OCI-LY1 (cell line): ENCODE results near the gene HUNK.
A peak's percentile ranks its signal among the peaks of the same experiment; 100 is the strongest.
"Not testable (repeated sequence)": the region's sequence is repeated elsewhere in the genome, so short reads cannot be mapped to it uniquely, and the experiment has no call there.

Source experiments
- H2AFZ ChIP-seq: fragments of 200-600 bp; sonication (generic), shearing (Covaris generic); 2 replicates; pipeline ENCODE4 v1.6.0; 2014; ENCODE audit warnings: antibody characterized with exemption, mild to moderate bottlenecking, low read length
- H3F3A ChIP-seq: fragments of 200-600 bp; sonication (generic), shearing (Covaris generic); 2 replicates; pipeline ENCODE4 v1.6.0; 2014; ENCODE audit warnings: mild to moderate bottlenecking, antibody characterized with exemption, low read length, moderate library complexity; ENCODE audit not compliant: insufficient read depth
- H3K27ac ChIP-seq: fragments of 200-600 bp; sonication (generic); 2 replicates; pipeline ENCODE4 v1.5.1; 2014; ENCODE audit warnings: low read length, mixed run types, mild to moderate bottlenecking, low read depth; ENCODE audit not compliant: poor library complexity, severe bottlenecking
- H3K27me3 ChIP-seq: fragments of 200-600 bp; sonication (generic); 2 replicates; pipeline ENCODE4 v1.6.0; 2014; ENCODE audit warnings: antibody characterized with exemption, mild to moderate bottlenecking, low read length, moderate library complexity; ENCODE audit not compliant: insufficient read depth
- H3K36me3 ChIP-seq: fragments of 200-600 bp; sonication (generic); 2 replicates; pipeline ENCODE4 v1.6.1; 2014; ENCODE audit warnings: mild to moderate bottlenecking, antibody characterized with exemption, low read length, moderate library complexity, mixed read lengths; ENCODE audit not compliant: insufficient read depth
- H3K4me1 ChIP-seq: fragments of 200-600 bp; sonication (generic); 2 replicates; pipeline ENCODE4 v1.5.1; 2014; ENCODE audit warnings: mild to moderate bottlenecking, low read length, moderate library complexity; ENCODE audit not compliant: insufficient read depth, severe bottlenecking
- H3K4me2 ChIP-seq: fragments of 200-600 bp; sonication (generic), shearing (Covaris generic); 2 replicates; pipeline ENCODE4 v1.6.1; 2014; ENCODE audit warnings: low read length
- H3K4me3 ChIP-seq: fragments of 200-600 bp; sonication (generic); 2 replicates; pipeline ENCODE4 v1.5.1; 2014; ENCODE audit warnings: low read length, low read depth, mild to moderate bottlenecking, mixed read lengths; ENCODE audit not compliant: poor library complexity, severe bottlenecking
- H3K79me2 ChIP-seq: fragments of 200-600 bp; shearing (Covaris generic); 2 replicates; pipeline ENCODE4 v1.6.1; 2016; ENCODE audit warnings: mixed run types, low read length, mixed read lengths; ENCODE audit not compliant: insufficient read depth
- H3K9ac ChIP-seq: fragments of 200-600 bp; sonication (generic), shearing (Covaris generic); 2 replicates; pipeline ENCODE4 v1.6.1; 2014; ENCODE audit warnings: mild to moderate bottlenecking, low read length, mixed read lengths
- H3K9me2 ChIP-seq: fragments of 200-600 bp; sonication (generic), shearing (Covaris generic); 2 replicates; pipeline ENCODE4 v1.6.1; 2014; ENCODE audit warnings: low read depth, mild to moderate bottlenecking, low read length, mixed read lengths
- H3K9me3 ChIP-seq: fragments of 200-600 bp; shearing (Covaris generic); 2 replicates; pipeline ENCODE4 v1.6.1; 2014; ENCODE audit warnings: low read length, mixed read lengths
- H4K20me1 ChIP-seq: fragments of 200-600 bp; sonication (generic), shearing (Covaris generic); 2 replicates; pipeline ENCODE4 v1.6.0; 2016; ENCODE audit warnings: mild to moderate bottlenecking, low read length; ENCODE audit not compliant: insufficient read depth
- CTCF ChIP-seq: fragments of 200-600 bp; sonication (generic), shearing (Covaris generic); IDR thresholded peaks from 2 replicates; pipeline ENCODE4 v1.5.1; 2017; ENCODE audit warnings: mild to moderate bottlenecking, antibody characterized with exemption, low read length, moderate library complexity, mixed read lengths
- EZH2 ChIP-seq: fragments of 200-600 bp; sonication (generic), shearing (Covaris generic); IDR thresholded peaks from 2 replicates; pipeline ENCODE4 v1.8.0; 2017; ENCODE audit warnings: borderline replicate concordance, mixed run types, mild to moderate bottlenecking, antibody characterized with exemption, low read length, moderate library complexity, mixed read lengths

The HUNK gene

GRCh38 chr21:31870472-31871193 is 2.2 kb upstream of the HUNK start:
- no peak overlapping the region for H3K9ac ChIP-seq
- H3K4me2 ChIP-seq, result no peak overlapping the region
- no peak overlapping the region for H3K4me3 ChIP-seq
- no peak overlapping the region for H3K27ac ChIP-seq
- H3K27me3 ChIP-seq, result peaks cover 4% of the 10 kb centered on the region; the same call in 1 of the 2 replicates
- H3K4me1 ChIP-seq, result no peaks in the 10 kb centered on the region
- no peaks in the 10 kb centered on the region for H3K9me2 ChIP-seq
- no peaks in the 10 kb centered on the region for H3K79me2 ChIP-seq
- no peak overlapping the region for H2AFZ ChIP-seq
- H3K36me3 ChIP-seq, result no peaks in the 10 kb centered on the region
- no peaks in the 10 kb centered on the region for H3K9me3 ChIP-seq
- no peaks in the 10 kb centered on the region for H4K20me1 ChIP-seq
- H3F3A ChIP-seq, result no peaks in the 10 kb centered on the region
- TF ChIP-seq CTCF, result no peak

DNA sequence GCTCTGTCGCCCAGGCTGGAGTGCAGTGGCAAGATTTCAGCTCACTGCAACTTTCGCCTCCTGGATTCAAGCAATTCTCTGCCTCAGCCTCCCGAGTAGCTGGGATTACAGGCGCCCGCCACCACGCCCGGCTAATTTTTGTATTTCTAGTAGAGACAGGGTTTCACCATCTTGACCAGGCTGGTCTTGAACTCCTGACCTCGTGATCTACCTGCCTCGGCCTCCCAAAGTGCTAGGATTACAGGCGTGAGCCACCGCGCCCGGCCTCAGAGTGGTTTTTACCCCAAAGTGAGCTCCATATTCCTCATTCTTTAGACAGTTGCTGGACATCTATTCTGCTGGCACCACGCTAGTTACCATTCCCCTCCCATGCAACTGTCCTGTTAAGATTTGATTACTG is 1.4 kb upstream of the HUNK start:
- not testable (repeated sequence) for H2AFZ ChIP-seq, H4K20me1 ChIP-seq, H3K9me2 ChIP-seq, H3K27ac ChIP-seq, H3K4me1 ChIP-seq, H3K27me3 ChIP-seq, H3K4me2 ChIP-seq, H3K79me2 ChIP-seq, H3F3A ChIP-seq, H3K4me3 ChIP-seq, H3K36me3 ChIP-seq, H3K9me3 ChIP-seq, H3K9ac ChIP-seq

- no peak overlapping the region for H3K9ac ChIP-seq
- TF ChIP-seq EZH2 (no peak), CTCF (no peak)
- no peak overlapping the region for H3K27ac ChIP-seq
- no peak overlapping the region for H3K4me2 ChIP-seq
- no peak overlapping the region for H3K4me3 ChIP-seq
- no peaks in the 10 kb centered on the region for H3K9me2 ChIP-seq
- H4K20me1 ChIP-seq, result no peaks in the 10 kb centered on the region
- no peak overlapping the region for H2AFZ ChIP-seq
- no peaks in the 10 kb centered on the region for H3K79me2 ChIP-seq
- no peaks in the 10 kb centered on the region for H3K9me3 ChIP-seq
- H3K36me3 ChIP-seq, result no peaks in the 10 kb centered on the region
- no peaks in the 10 kb centered on the region for H3F3A ChIP-seq
- H3K27me3 ChIP-seq, result peaks cover 4% of the 10 kb centered on the region; the same call in 1 of the 2 replicates
- no peaks in the 10 kb centered on the region for H3K4me1 ChIP-seq
Measured at GRCh38 chr21:31872072-31872451, 758 bp upstream of the HUNK start.

DNA sequence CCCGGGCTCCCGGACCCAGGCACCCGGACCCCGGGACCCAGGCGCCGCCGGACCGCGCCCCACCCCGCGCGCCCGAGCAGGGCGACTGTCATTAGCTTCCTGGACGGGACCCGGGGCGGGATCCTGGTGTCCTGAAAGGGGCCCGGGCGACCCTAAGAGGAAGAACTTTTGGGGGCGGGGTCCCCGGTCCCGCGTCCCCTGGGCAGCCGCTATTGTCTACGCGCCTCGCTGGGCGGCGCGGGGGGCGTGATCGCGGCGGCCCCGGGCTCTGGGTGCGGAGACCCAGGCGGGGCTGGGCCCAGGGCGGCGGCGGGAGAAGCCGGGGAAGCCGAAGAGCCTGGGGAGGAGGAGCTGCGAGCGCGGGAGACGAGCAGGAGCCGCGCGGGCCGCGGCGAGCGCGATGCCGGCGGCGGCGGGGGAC is 465 bp downstream of the HUNK start:
- no peak overlapping the region for H3K27ac ChIP-seq
- H3K4me3 ChIP-seq, result peak overlapping the region; percentile 34
- H3K4me2 ChIP-seq, result peak overlapping the region; percentile 43
- no peak overlapping the region for H3K9ac ChIP-seq
- no peak overlapping the region for H2AFZ ChIP-seq
- TF ChIP-seq CTCF, result no peak
- TF ChIP-seq EZH2, result no peak
- H4K20me1 ChIP-seq, result no peaks in the 10 kb centered on the region
- peaks cover 4% of the 10 kb centered on the region; the same call in 1 of the 2 replicates for H3K27me3 ChIP-seq
- no peaks in the 10 kb centered on the region for H3K9me2 ChIP-seq
- no peaks in the 10 kb centered on the region for H3F3A ChIP-seq
- H3K36me3 ChIP-seq, result no peaks in the 10 kb centered on the region
- no peaks in the 10 kb centered on the region for H3K79me2 ChIP-seq
- H3K9me3 ChIP-seq, result no peaks in the 10 kb centered on the region
- no peaks in the 10 kb centered on the region for H3K4me1 ChIP-seq
